Measurements from ENCODE around the gene ELP2. TPM values are rescaled to one million over a fixed set of nuclear protein-coding genes. Genes with fewer than 3 reads are reported as not detected.

ELP2 gene
- total RNA-seq, 2 donors from 2014 or later: 49.7 to 80.4 TPM

- H3K9me3 ChIP-seq: no peaks in the 10 kb centered on the region
- no peak overlapping the region for H3K4me3 ChIP-seq
- no peaks in the 10 kb centered on the region for H3K4me1 ChIP-seq (replicated peaks)
- TF ChIP-seq CTCF (IDR thresholded peaks at IDR 0.05): no peak
- TF ChIP-seq POLR2A (IDR thresholded peaks at IDR 0.05): no peak
- TF ChIP-seq POLR2AphosphoS5 (IDR thresholded peaks at IDR 0.05): no peak
- intact Hi-C loops (cut with DNase I): no loop called here
- H3K36me3 ChIP-seq: no peaks in the 10 kb centered on the region
- no peak for DNase-seq (ENCODE audit: low spot score)
- 93% methylated on average over 2 of the region's 2 CpGs for WGBS
- no peaks in the 10 kb centered on the region for H3K27me3 ChIP-seq (replicated peaks; ENCODE audit: insufficient read depth)
- H3K27ac ChIP-seq: no peak overlapping the region
Measured at GRCh38 chr18:36176177-36176584, 46.5 kb downstream of the ELP2 start.

GRCh38 chr18:36176711-36177110, 47.0 kb downstream of the ELP2 start:
- TF ChIP-seq POLR2A (IDR thresholded peaks at IDR 0.05) (no peak), POLR2AphosphoS5 (IDR thresholded peaks at IDR 0.05) (no peak), CTCF (IDR thresholded peaks at IDR 0.05) (no peak)
- H3K27me3 ChIP-seq (replicated peaks; ENCODE audit: insufficient read depth): no peaks in the 10 kb centered on the region
- WGBS: 95% methylated on average over 9 of the region's 9 CpGs
- no peak overlapping the region for H3K4me3 ChIP-seq
- no peaks in the 10 kb centered on the region for H3K4me1 ChIP-seq (replicated peaks)
- intact Hi-C loops (cut with DNase I): no loop called here
- DNase-seq (ENCODE audit: low spot score): no peak
- no peak overlapping the region for H3K27ac ChIP-seq
- H3K36me3 ChIP-seq: no peaks in the 10 kb centered on the region
- no peaks in the 10 kb centered on the region for H3K9me3 ChIP-seq

GRCh38 chr18:36177913-36178312, 48.2 kb downstream of the ELP2 start:
- H3K9me3 ChIP-seq: no peaks in the 10 kb centered on the region
- WGBS: 84% methylated on average over 3 of the region's 3 CpGs
- H3K36me3 ChIP-seq: no peaks in the 10 kb centered on the region
- no peaks in the 10 kb centered on the region for H3K27me3 ChIP-seq (replicated peaks; ENCODE audit: insufficient read depth)
- H3K27ac ChIP-seq: no peak overlapping the region
- no peak overlapping the region for H3K4me3 ChIP-seq
- H3K4me1 ChIP-seq (replicated peaks): no peaks in the 10 kb centered on the region
- intact Hi-C loops (cut with DNase I): no loop called here
- no peak for DNase-seq (ENCODE audit: low spot score)
- TF ChIP-seq POLR2A (IDR thresholded peaks at IDR 0.05) (no peak), CTCF (IDR thresholded peaks at IDR 0.05) (no peak)

GRCh38 chr18:36179562-36180355, 50.1 kb downstream of the ELP2 start:
- DNase-seq (ENCODE audit: low spot score): peak; percentile 77
- WGBS: 11% methylated on average over 7 of the region's 7 CpGs
- Histone ChIP-seq H3K27me3 (replicated peaks; ENCODE audit: insufficient read depth) (no peaks in the 10 kb centered on the region), H3K4me1 (replicated peaks) (no peaks in the 10 kb centered on the region), H3K36me3 (no peaks in the 10 kb centered on the region), H3K9me3 (no peaks in the 10 kb centered on the region), H3K4me3 (no peak overlapping the region), H3K27ac (peak overlapping the region in 1 of 2 donors; percentile 21)
- intact Hi-C loops (cut with DNase I): loop anchor here (10.0 kb wide), 1 partner anchor 495 kb away; no protein-coding TSS in a partner anchor
- TF ChIP-seq POLR2AphosphoS5 (IDR thresholded peaks at IDR 0.05): peak; percentile 9
- no peak for TF ChIP-seq CTCF (IDR thresholded peaks at IDR 0.05)
- TF ChIP-seq POLR2A (IDR thresholded peaks at IDR 0.05): no peak

- Histone ChIP-seq H3K4me3 (no peak overlapping the region), H3K9me3 (no peaks in the 10 kb centered on the region), H3K36me3 (no peaks in the 10 kb centered on the region), H3K27me3 (replicated peaks; ENCODE audit: insufficient read depth) (no peaks in the 10 kb centered on the region), H3K4me1 (replicated peaks) (no peaks in the 10 kb centered on the region), H3K27ac (no peak overlapping the region)
- 79% methylated on average over 6 of the region's 6 CpGs for WGBS
- intact Hi-C loops (cut with DNase I): loop anchor here (10.0 kb wide), 1 partner anchor 493 kb away; no protein-coding TSS in a partner anchor
- TF ChIP-seq POLR2AphosphoS5 (IDR thresholded peaks at IDR 0.05) (no peak), CTCF (IDR thresholded peaks at IDR 0.05) (no peak), POLR2A (IDR thresholded peaks at IDR 0.05) (no peak)
- no peak for DNase-seq (ENCODE audit: low spot score)
Measured at GRCh38 chr18:36181441-36181840, 51.7 kb downstream of the ELP2 start.
